Caco-2 (cell line): ENCODE results near the gene ELL. TPM values are rescaled to one million over a fixed set of nuclear protein-coding genes. Genes with fewer than 3 reads are reported as not detected.

Experiments
- BruUV-seq: library from RNA; stranded (reverse); fragments of 400-500 nt; replicated peaks from 2 replicates; lab custom pipeline; 2021; lab: Mats Ljungman, UMichigan
- CTCF ChIA-PET: fragments of 300-600 bp; sonication (Branson Sonifier 250); formaldehyde crosslinking; loops from one replicate; lab custom pipeline; 2022; ENCODE audit warnings: antibody characterized with exemption; lab: Charles Lee
- POLR2A ChIA-PET: fragments of 300-600 bp; sonication (Branson Sonifier 250); formaldehyde crosslinking; loops from one replicate; lab custom pipeline; 2022; ENCODE audit warnings: antibody characterized with exemption; lab: Charles Lee
- DNase-seq, 2 experiments: peaks; one replicate each; pipeline versions ENCODE4 v3.0.0 to v3.0.0-alpha.2; 2020 to 2022
- H3K27me3 ChIP-seq: replicated peaks from 2 replicates; pipeline ENCODE4 v1.6.0; 2011; ENCODE audit warnings: low read length; ENCODE audit not compliant: control insufficient read depth, insufficient read depth
- H3K36me3 ChIP-seq: 2 replicates; pipeline ENCODE4 v1.5.1; 2011; ENCODE audit warnings: low read length; ENCODE audit not compliant: control insufficient read depth, insufficient read depth
- H3K4me1 ChIP-seq: fragments of 250-450 bp; sonication (Bioruptor Pico); 2 replicates; pipeline ENCODE4 v1.5.1; 2020; ENCODE audit warnings: mild to moderate bottlenecking
- H3K4me3 ChIP-seq: 2 replicates; pipeline ENCODE4 v1.5.1; 2011; ENCODE audit warnings: low read depth, mild to moderate bottlenecking, control low read depth, low read length
- H3K9me3 ChIP-seq: fragments of 250-450 bp; sonication (Bioruptor Pico); 2 replicates; pipeline ENCODE4 v1.5.1; 2020; ENCODE audit warnings: mild to moderate bottlenecking, moderate library complexity
- H3K27ac Mint-ChIP-seq: one replicate; pipeline ENCODE4 v1.8.0; 2022; ENCODE audit warnings: mixed read lengths; ENCODE audit not compliant: unreplicated experiment
- H3K27me3 Mint-ChIP-seq: one replicate; pipeline ENCODE4 v1.8.0; 2022; ENCODE audit warnings: mixed read lengths; ENCODE audit not compliant: insufficient read depth, unreplicated experiment
- H3K36me3 Mint-ChIP-seq: one replicate; pipeline ENCODE4 v1.8.0; 2022; ENCODE audit warnings: mild to moderate bottlenecking, mixed read lengths; ENCODE audit not compliant: insufficient read depth, unreplicated experiment
- H3K4me1 Mint-ChIP-seq: one replicate; pipeline ENCODE4 v1.8.0; 2022; ENCODE audit warnings: low read depth, mixed read lengths; ENCODE audit not compliant: unreplicated experiment
- H3K4me3 Mint-ChIP-seq: one replicate; pipeline ENCODE4 v1.8.0; 2022; ENCODE audit warnings: mild to moderate bottlenecking, moderate library complexity, mixed read lengths; ENCODE audit not compliant: unreplicated experiment
- H3K9me3 Mint-ChIP-seq: one replicate; pipeline ENCODE4 v1.8.0; 2022; ENCODE audit warnings: mixed read lengths; ENCODE audit not compliant: unreplicated experiment
- CTCF ChIP-seq, 2 experiments: fragments of 200-600 bp in 1 of 2; IDR thresholded peaks; 1 replicate in 1 of 2; 2 replicates in 1 of 2; pipeline versions ENCODE4 v1.5.1 to v1.8.0; 2011 to 2022; ENCODE audit warnings: antibody characterized with exemption in 1 of 2, control low read depth in 1 of 2, inconsistent platforms in 1 of 2, low read depth in 1 of 2, low read length in 1 of 2, mild to moderate bottlenecking in 1 of 2, moderate library complexity in 1 of 2; ENCODE audit not compliant: insufficient read depth in 1 of 2, severe bottlenecking in 1 of 2, unreplicated experiment in 1 of 2
- intact Hi-C: fragments of 100-400 bp; cut with micrococcal nuclease; formaldehyde crosslinking; loops from one replicate; pipeline ENCODE4 v1.10.0; 2022; ENCODE audit not compliant: unreplicated experiment
- total RNA-seq: library from RNA; stranded (reverse); gene quantifications from 2 replicates; pipeline ENCODE4 v1.2.3, GENCODE V29; 2022

The ELL gene
- total RNA-seq, 1 experiment from 2014 or later, result 12.1 TPM

- TF ChIP-seq CTCF (IDR thresholded peaks at IDR 0.05; ENCODE audit: insufficient read depth in 1 of 2, low read depth in 1 of 2, low read length in 1 of 2, severe bottlenecking in 1 of 2, unreplicated experiment in 1 of 2), result no peak
- intact Hi-C loops, result no loop called here
- H3K4me3 Mint-ChIP-seq, result no peak overlapping the region
- H3K9me3 Mint-ChIP-seq, result no peaks in the 10 kb centered on the region
- peaks cover 15% of the 10 kb centered on the region for H3K36me3 Mint-ChIP-seq
- H3K27ac Mint-ChIP-seq, result no peak overlapping the region
- Histone ChIP-seq H3K36me3 (no peaks in the 10 kb centered on the region; the same call in none of the 2 replicates), H3K4me3 (no peak overlapping the region), H3K9me3 (no peaks in the 10 kb centered on the region), H3K27me3 (no peaks in the 10 kb centered on the region), H3K4me1 (no peaks in the 10 kb centered on the region)
- H3K27me3 Mint-ChIP-seq, result no peaks in the 10 kb centered on the region
- ChIA-PET POLR2A (no interaction called here), CTCF (interaction anchor here (0.6 kb wide), 2 partner anchors 9 to 63 kb away, joined by 3 to 16 read pairs; no protein-coding TSS in a partner anchor)
- no peak for DNase-seq
- no peaks in the 10 kb centered on the region for H3K4me1 Mint-ChIP-seq
- no TSS peak for BruUV-seq
Observed at GRCh38 chr19:18531485-18531884, 9.6 kb upstream of the ELL start.

- Histone ChIP-seq H3K9me3 (no peaks in the 10 kb centered on the region), H3K4me1 (no peaks in the 10 kb centered on the region), H3K36me3 (no peaks in the 10 kb centered on the region; the same call in none of the 2 replicates), H3K27me3 (no peaks in the 10 kb centered on the region), H3K4me3 (no peak overlapping the region)
- Mint-ChIP-seq H3K27ac (no peak overlapping the region), H3K36me3 (peaks cover 8% of the 10 kb centered on the region), H3K4me1 (no peaks in the 10 kb centered on the region), H3K27me3 (no peaks in the 10 kb centered on the region), H3K4me3 (no peak overlapping the region), H3K9me3 (no peaks in the 10 kb centered on the region)
- TF ChIP-seq CTCF (IDR thresholded peaks at IDR 0.05; ENCODE audit: insufficient read depth in 1 of 2, low read depth in 1 of 2, low read length in 1 of 2, severe bottlenecking in 1 of 2, unreplicated experiment in 1 of 2), result no peak
- intact Hi-C loops, result no loop called here
- ChIA-PET POLR2A (no interaction called here), CTCF (no interaction called here)
- no peak for DNase-seq
- BruUV-seq, result no TSS peak
Observed at GRCh38 chr19:18529782-18530181, 7.9 kb upstream of the ELL start.

GRCh38 chr19:18526316-18526715 lies 4.4 kb upstream of the ELL start:
- H3K4me1 Mint-ChIP-seq, result no peaks in the 10 kb centered on the region
- POLR2A ChIA-PET, result no interaction called here
- no peaks in the 10 kb centered on the region for H3K27me3 Mint-ChIP-seq
- no peak overlapping the region for H3K4me3 Mint-ChIP-seq
- peaks cover 9% of the 10 kb centered on the region for H3K36me3 Mint-ChIP-seq
- H3K9me3 ChIP-seq, result no peaks in the 10 kb centered on the region
- DNase-seq, result no peak
- CTCF ChIA-PET, result no interaction called here
- intact Hi-C loops, result no loop called here
- no peaks in the 10 kb centered on the region; the same call in 1 of the 2 replicates for H3K36me3 ChIP-seq
- H3K4me1 ChIP-seq, result no peaks in the 10 kb centered on the region
- no peak overlapping the region for H3K4me3 ChIP-seq
- no peaks in the 10 kb centered on the region for H3K27me3 ChIP-seq
- no TSS peak for BruUV-seq
- TF ChIP-seq CTCF (IDR thresholded peaks at IDR 0.05; ENCODE audit: insufficient read depth in 1 of 2, low read depth in 1 of 2, low read length in 1 of 2, severe bottlenecking in 1 of 2, unreplicated experiment in 1 of 2), result no peak
- H3K27ac Mint-ChIP-seq, result no peak overlapping the region
- H3K9me3 Mint-ChIP-seq, result no peaks in the 10 kb centered on the region
